Measurements from ENCODE around the gene RNF223. TPM values are rescaled to one million over a fixed set of nuclear protein-coding genes. Genes with fewer than 3 reads are reported as not detected.

RNF223 gene
- polyA plus RNA-seq (ENCODE audit: insufficient read length in 10 of 10) = under 1 TPM in 5 of 10 donors, not detected in 5; 0.08 to 0.16 (median 0.11) TPM
- long read RNA-seq, donor 1 = 0 reads
- long read RNA-seq, donor 2 = 0 reads
- long read RNA-seq, donor 3 = 0 reads
- long read RNA-seq, donor 4 = 0 reads
- long read RNA-seq, donor 5 = 0 reads
- long read RNA-seq, donor 6 = 0 reads
- long read RNA-seq, donor 7, partial matches to known transcripts = 0 of 1 reads
- long read RNA-seq, donor 7, other reads (novel, unspliced or antisense) = 0 of 1 reads
- long read RNA-seq, donor 8 = 0 reads
- long read RNA-seq, donor 9 = 0 reads

DNA sequence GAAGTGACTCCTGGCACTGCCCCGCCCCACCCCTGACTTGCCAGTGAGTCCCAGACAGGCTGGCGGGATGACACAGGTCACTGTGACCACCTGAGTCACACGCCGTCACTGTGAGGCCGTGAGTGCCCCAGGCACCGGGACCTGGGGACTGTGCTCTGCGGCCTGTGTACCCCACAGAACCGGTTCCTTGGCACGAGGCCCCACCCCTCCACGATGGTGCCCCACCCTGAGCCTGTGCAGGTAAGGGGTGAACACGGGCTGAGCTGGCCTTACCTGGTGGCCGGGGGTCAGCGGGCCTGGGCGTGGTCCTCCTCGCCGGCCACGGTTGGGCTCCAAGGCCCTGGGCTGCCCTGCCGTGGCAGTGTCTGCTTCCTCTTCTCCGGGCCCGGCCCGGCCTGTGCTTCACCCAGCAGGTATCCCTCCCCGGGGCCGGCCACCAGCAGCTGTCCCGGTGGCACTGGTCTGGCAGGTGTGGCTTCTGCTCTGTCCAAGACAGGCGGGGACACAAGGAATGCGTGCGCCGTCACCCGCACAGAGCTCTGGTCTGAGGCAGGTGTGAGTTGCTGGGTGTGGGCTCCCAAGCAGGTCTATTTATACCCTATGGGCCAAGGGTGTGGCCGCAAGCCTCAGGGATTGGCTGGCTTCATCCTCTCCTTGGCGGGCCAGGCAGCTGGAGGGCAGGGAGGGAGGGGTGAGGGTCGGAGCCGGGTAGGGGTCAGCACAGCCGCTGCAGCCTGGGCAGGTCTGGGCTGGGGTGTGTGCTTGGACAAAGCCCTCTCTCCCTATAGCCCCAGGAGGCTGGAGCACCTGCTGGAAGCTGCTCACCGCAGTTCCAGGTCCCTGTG lies at the start of gene RNF223:
Gene RNF223, minus strand, starts transcription at position 564 of the 845 bp plus-strand sequence. CDS start 1,740 bp downstream, outside the sequence.
- DNase-seq = no peak

DNA sequence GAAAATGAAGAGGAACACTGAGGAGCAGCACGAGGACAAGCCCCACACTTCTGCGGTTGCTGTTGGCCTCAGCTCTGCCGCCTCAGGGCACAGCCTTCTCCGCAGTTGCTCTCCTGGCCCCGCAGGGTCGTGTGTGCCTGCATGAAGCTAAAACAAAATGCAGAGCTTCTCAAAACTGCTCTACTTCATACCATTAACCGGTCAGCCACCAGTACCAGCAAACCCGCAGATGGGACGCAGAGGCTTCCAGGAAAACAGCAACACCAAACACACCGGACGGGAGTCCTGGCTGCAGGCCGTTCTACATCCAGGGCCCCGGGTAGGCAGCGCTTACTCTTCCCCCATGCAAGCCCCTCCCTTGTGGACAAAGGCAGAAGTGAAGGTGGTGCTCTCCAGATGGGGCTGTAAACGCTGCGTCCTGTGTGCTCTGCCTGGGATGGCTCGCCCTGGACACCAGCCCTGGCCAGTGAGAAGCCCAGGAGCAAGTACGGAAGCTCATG lies 48.9 kb upstream of the RNF223 start:
- DNase-seq = peak in 1 of 3 donors; percentile 44

DNA sequence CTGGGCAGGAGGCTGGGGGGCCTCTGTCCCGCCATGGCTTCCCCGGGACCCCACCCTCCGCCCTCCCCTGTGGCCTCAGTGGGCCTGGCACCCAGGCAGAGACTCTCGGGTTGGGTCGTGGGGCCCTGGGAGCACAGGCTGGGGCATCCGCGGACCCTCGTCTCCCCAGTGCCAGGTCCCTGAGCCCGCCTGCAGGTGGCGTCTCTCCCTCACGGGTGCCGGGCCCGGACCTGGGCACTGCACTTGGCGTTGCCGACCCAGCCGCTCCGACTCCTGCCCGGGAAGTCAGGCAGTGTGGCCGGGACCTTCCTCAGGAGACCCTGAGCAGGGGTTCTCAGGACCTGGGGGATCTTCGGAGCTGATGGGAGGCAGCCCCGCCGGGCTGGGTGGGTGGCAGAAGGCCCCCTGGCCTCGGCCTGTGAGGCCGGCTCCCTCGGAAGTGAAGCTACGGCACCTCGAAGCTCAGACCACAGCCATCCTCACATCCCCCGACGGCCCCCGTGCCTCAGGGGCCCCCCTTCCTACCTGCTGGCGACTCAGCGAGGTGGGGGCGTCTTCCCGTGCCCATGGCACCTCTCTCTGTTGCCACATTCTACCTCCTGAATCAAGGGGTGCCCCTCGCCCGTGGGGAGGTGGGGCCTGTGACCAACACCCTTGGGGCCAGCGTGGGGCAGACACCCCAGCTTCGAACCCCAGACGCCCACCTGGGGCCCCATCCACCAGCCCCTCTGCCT lies 48.1 kb upstream of the RNF223 start:
- DNase-seq = peak; percentile 41 to 91 (median 73)

DNA sequence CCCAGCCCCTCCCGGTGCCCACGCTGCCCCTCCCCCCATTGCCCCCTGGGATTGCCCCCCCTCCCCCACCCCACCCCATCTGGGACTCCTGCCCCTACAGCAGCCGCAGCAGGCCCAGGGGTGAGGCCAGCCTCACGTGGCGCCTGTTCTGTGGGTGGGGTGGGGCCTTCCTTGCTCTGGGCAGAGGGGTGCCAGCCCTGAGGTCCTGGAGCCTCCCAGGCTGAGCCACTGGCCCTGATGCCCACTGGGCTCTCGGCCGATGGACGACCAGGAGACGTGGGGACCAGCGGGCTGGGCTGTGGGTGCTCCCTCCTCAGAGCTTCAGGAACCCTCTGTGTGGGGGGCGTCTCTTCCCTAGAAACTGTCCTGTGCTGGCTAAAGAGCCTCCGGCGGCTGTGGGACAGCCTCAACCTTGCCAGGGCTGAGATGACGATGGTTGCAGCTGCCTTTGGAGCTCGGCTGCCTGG lies 47.5 kb upstream of the RNF223 start:
- no peak for DNase-seq

DNA sequence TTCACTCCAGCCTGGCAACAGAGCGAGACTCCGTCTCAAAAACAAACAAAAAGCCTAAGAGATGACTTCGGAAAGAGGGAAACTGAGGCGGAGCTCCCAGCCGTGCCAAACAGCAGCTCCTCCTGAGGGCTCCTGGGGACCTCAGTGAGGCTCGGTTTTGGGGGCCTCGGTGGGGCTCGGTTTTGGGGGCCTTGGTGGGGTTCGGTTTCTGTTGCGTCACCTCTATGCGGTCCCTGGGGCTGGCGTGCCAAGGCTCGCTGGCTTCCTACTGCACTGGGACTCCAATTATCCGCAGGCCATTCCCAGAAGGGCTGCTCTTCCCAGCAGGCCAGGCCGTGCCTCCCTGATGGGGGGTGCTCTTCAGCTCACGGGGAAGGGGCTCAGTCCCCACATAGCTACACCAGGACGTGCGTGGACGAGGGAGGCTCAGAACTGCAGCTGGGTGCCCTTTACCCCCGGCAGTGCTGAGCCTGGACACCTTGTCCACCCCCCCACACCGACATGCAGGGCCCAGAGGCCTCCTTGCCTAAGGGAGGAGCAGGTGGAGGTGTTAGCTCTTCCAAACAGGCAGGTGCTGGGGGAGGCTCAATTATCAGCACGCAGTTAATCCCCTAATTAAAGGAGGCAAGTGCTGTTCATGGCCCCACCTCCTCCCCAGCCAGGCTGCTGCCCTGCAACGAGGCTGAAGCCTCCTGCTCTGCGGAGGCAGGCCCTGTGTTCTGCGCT lies 46.9 kb upstream of the RNF223 start:
- DNase-seq = peak in 1 of 3 donors; percentile 2

DNA sequence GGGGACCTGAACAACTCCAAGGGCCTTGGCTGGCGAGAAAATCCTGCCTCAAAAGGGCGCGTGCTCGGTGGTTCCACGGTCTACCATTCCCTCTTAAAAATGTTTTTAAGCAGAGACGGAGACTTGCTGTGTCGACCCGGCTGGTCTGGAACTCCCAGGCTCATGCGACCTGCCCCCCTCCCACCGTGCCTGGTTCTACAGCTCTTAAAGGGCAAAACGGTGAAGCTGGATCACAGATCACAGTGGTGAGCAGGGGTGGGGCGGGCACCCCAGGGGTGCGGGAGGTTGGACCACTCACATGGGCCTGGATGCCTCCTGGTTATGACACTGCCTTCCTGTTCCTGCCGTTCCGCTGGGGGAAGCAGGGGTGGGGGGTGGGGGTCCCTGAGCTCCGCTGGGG lies 46.0 kb upstream of the RNF223 start:
- peak in 1 of 3 donors; percentile 2 for DNase-seq

DNA sequence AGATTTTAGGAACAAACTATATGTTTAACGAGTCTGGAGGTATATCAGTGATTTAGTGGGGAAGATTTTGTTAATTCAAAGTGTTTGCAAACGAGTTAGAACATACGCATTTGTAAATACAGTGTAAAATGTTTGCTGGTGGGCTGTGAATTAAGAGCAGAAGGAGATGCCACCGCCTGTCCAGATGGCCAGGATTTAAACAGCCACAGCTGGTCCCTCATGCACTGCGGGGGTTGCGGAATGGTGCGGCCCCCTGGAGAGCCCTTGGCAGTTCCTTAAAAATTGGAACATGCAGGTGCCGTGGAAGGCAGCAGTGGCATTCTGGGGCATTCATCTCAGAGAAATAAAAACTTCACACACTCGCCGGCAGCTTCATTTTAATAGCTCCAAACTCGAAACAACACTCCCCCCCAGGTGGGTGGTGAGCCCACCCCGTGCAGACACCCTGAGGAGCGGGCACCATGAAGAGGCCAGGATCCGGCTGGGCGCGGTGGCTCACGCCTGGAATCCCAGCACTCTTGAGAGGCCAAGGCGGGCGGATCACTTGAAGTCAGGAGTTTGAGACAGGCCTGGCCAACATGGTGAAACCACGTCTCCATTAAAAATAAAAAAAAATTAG lies 45.3 kb upstream of the RNF223 start:
- no peak for DNase-seq

DNA sequence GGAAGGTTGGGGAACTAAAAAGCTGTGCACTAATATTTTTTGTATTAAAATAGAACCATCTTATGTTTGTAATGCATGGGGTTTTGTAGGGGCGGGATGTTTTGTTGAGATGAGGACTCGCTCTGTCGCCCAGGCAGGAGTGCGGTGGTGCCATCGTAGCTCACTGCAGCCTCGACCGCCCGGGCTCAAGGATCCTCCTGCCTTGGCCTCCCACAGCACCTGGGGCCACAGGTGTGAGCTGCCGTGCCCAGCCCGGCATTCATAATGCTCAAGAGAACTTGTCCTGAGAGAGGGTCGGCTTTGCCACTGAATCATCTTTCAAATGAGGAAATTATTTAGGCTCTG lies 44.7 kb upstream of the RNF223 start:
- DNase-seq = no peak

DNA sequence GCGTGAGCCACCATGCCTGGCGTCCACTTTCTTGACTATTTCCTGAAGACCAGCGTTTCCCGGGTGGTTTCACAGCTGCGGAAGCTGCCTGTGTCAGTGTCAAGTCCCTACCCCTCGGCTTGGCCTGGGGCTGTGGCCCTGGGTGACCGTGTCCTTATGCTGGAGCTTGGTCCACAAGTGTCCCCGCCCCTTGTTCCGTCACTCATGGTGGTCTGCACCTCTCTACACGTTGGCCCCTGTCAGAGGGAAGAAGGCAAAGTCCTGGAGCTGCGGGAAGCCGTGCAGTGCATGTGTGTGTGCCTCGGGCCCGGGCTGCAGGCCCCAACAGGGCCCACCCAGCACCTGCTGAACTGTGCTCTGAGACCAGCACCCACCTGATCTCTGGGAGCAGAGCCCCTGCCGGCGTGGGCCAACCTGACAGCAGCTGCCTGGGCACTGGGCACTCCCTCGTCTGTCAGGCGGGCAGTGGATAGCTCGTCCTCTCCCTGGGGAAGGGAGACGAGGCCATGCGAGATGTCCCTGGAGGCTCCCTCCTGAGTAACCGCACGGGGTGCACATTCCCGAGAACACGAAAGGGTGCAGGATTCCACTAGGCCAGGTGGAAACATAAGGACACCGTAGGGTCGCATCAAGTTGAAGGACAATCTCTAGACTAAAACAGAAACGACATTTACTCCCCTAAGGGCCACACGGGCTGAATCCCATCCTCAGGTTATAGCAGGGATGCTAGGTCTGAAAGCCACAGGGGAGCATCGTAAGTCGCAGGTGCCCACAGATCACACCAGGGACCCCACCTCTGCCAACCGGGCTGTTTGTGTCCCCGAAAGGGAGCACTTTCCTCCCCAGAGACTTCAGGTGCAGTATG lies 44.1 kb upstream of the RNF223 start:
- DNase-seq = peak in 1 of 3 donors; percentile 3

DNA sequence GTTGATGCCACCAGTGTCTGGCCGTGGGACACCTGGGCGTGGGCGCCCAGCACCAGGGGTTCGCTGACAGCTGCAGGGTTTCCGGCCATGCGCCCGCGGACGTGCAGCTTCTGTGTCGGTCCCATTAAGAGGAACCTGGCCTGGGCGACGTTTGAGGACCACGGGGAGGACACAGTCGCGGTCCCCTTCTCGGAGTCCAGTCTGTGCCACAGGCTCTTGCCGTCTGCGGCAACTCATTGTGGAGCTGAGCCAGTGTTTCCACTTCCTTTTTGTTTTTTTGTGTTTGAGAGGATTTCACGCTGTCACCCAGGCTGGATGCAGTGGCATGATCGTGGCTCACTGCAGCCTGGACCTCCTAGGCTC lies 43.3 kb upstream of the RNF223 start:
- DNase-seq = peak in 1 of 3 donors; percentile 10

DNA sequence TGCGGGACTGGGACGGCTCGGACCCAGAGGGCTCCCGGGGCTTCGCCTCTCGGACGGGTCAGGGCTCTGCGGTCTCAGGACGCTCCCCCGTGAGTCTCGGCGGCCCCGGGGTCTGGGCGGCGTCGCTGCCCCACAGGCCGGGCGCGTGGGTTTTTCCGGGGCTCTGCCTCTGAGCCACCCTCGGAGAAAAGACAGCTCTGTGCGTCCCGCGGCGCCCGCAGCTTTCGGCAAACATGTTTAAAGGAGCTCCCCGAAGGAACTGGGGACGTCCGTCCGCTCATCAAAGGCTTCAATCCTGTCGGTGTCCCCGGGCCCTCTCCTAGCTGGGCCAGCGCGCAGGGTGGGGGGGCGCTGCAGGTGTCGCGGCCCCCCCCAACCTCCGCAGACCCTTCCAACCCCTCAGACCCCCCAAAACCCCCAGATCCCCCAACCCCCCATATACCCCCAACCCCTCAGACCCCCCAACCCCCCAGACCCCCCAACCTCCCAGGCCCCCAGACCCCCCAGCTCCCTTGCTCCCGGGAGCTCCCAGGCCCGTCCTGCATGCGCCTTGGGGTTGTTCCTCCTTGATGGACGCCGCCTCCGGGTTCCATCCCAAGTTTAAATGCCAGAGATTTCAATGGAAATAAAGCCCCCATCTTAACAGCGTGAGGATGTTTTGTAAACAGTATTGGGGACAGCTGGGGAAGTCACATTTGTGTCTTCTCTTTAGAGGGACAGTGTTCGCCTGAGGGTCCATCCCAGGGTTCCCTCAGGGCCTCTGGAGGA lies 42.8 kb upstream of the RNF223 start:
- no peak for DNase-seq

DNA sequence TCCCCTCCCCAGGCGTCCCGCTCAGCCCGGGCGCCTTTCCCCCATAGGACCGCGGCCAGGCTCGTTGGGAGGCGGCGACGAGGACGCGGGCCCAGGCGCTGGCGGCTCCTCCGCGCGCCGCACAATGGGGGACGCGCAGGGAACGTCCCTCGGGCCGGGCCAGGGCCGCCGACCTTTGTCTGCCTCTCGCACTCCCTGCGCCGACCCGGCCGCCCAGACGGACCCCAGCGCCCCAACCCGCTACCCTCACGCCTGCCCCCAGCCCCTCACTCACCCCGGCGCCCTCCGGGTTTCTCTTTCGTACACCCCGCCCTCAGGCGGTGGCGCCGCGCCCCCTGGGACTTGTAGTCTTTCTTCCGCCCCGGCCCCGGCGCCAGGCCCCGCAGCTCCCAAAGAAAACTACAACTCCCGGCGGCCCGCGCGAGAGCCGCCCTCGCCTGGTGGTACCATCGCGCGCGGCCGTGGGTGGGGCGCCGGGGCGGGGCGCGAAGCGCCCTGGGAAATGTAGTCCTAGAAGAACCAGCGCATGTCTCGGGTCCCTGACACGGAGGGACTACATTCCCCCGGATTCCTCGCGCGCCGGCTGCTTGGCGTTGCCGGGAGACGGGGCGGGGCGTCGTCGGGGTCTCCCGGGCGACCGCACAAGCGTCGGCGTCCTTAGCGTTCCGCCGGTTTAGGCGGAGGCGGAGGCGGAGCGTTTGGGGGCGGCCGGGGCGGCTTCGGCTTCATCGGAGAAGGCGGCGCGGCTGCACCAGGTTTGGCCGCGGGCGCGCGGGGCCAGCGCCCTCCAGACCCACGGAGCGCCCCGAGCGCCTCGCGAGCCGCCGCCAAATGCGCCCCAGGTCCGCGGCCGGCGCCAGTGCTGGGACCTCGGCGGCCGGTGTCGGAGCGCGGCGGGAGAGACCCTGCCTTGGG lies 41.9 kb upstream of the RNF223 start, which contains the start of gene C1orf159:
Gene C1orf159, minus strand, starts transcription at position 304 of the 915 bp plus-strand sequence. CDS start 24,546 bp downstream, outside the sequence.
- DNase-seq = peak; percentile 99

DNA sequence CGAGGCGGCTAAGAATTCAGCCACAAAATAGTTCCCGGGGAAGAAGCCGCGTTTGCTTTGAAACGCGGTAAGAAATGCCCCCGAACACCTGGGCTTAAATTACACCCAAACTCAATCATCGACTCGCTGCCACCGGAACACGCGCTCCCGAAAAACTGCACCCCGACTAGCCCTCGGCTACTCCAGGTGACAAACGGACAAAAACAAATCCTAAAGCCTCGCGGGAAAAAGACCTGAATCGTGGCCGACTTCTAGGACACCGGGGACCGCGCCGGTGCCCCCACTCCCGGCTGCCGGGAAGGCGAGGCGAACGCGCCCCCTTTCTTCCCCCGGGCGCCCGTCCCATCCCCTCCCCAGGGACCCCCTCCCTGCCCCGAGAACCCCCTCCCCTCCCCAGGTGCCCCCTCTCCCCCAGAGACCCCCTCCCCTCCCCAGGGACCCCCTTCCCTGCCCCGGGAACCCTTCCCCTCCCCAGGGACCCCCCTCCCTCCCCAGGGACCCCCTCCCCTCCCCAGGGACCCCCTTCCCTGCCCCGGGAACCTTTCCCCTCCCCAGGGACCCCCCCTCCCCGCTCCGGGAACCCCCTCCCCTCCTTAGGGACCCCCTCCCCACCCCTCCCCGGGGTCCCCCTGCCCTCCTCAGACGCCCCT lies 41.2 kb upstream of the RNF223 start:
- DNase-seq = peak in 1 of 3 donors; percentile 51

DNA sequence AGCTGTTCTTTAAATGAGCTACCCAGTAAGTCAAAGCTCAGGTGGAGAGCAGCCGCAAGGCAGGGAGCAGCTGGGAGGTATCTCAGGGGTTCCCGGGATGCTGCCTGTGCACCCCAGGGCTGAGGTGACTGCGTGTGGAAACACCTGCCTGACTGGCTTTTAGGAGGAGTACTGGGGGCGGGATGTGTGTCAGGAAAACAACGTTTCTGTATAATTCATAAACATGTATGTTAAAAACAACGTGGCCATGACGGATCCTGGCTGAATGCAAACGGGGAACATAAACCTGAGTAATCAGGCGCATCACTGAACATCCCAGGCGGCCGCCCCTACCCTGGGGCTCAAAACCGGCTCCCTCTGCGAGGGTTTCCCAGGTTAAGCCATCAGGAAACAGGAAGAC lies 40.3 kb upstream of the RNF223 start:
- peak in 1 of 3 donors; percentile 18 for DNase-seq

DNA sequence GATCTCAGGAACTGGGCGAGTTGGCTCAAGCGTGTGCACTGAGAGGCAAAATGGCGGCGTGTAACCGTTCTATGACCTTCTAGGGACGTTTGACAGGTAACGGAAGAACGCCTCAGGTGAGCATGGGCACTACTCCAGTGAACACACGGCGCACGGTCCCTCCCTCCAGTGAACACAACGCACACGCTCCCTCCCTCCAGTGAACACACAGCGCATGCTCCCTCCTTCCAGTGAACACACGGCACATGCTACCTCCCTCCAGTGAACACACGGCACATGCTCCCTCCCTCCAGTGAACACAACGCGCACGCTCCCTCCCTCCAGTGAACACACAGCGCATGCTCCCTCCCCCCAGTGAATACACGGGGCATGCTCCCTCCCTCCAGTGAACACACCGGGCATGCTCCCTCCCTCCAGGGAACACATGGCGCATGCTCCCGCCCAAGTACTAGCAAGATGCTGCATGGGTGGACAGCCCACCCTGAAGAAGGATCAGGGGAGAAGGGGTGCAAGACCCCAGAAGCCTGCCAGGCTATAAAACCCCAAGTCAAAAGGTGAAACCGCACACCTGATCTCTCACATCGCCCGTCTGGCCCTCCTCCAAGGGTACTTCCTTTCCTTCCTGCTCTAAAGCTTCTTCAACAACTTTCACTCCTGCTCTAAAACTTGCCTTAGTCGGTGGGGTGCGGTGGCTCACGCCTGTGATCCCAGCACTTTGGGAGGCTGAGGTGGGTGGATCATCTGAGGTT lies 38.3 kb upstream of the RNF223 start:
- peak in 1 of 3 donors; percentile 2 for DNase-seq

DNA sequence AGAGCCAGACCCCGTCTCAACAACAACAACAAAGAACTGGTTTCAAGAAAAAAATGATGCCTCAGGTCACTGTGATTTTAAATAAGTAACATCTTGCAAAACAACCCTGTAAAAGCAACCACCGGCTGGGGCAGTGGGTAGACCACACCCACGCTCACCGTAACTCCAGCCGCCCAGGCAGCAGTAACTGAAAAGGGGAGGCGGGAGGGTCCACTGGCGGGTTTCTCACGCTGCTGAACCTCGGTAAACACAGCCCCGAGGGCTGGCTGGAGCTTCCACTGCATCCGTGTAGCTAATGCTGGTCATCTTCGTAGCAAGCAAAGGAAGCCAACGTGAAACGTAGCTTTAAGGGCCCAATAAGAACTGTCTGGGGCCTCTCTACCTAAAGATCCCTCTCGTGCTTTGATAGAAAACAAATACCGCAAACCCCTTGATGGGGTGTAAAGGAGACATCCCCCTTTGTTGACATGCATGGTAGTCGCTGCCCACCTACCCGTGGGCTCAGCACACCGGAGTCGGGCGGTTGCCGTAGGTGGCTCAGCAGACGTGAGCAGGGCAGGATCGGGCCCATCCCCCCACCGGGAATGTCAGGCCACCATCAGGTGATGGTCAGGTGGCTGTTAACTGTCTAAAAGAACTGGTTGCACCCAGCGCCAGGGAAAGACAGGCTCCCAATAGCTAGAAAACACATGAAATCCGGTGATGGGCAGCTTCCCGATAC lies 37.6 kb upstream of the RNF223 start:
- DNase-seq = no peak

Data from muscle of back (tissue), 13 donors.